ENCODE data around the gene KCNA3.

Gene KCNA3

DNA sequence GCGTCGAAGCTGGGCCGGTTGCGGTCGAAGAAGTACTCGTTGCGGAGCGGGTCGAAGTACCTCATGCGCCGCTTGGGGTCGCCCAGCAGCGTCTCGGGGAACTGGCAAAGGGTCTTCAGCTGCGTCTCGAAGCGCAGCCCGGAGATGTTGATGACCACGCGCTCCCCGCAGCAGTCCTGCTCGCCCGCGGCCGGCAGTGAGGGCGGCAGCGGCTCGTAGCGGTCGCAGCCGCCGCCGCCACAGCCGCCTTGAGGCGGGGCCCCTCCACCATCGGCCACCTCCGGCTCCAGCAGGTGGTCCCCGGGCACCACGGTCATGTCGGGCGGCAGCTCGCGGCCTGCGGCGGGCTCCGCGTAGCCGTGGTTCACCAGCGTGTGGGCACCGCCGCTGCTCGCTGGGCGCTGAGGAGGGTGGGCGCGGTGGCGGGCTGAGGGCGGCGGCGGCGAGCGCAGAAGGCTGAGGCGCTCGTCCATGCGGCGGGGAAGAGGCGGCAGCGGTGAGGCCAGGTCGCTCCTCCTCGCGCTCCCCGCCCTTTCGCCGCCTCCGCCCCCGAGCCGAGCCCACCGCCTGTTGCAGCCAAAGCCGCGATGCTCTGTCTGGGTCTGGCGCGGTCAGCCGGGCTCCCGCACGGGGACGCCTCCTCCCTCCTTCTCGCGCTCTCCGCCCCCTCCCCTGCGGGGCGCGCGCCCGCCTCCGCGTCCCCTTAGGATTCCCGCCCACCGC is at the start of gene KCNA3:
Gene KCNA3 (minus strand): TSS at position 604 of the 723 bp plus-strand sequence. CDS start 131 bp downstream, at position 473.
- DNase-seq: no peak

DNA sequence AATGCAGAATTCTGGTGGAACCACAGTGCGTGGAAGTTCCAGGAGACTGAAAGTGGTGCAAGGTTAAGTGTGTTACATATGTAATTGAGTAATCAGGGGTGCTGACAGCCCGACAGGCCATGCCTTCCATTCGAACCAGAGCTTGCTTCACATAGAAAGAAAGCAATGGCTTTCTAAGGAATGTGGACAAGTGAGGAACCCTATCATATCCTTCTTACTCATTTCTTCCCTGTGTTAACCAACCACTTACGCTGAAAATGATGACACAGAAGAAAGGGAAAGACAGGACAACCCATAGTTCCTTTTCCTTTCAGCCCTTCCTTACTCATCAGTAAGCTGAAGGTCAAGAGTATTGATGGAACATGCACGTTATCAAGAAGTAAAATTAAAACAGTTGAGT is 48.1 kb upstream of the KCNA3 start:
- no peak for DNase-seq

- no peak for DNase-seq
Measured at GRCh38 chr1:110719908-110720307, 45.2 kb upstream of the KCNA3 start.

GRCh38 chr1:110718452-110718851 is 43.7 kb upstream of the KCNA3 start:
- DNase-seq: no peak

DNA sequence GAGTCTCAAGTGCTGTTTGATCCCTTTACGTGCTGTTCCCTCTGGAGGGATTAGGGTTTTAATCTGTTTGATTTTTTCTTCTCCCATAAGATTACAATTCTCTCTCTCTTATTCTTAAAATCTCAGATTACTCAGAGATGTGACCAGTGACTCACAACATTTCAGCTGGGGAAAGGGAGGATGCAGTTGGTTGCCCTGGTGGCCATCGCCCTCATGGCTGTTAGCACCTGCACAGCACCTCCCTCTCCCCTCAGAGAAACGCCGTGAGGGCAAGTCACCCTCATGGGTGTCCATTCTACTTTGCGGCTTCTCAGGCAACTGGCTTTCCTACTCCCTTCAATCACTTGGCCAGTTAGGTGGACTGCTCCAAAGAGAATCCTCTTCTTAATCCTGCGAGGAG is 42.4 kb upstream of the KCNA3 start:
- no peak for DNase-seq

- no peak for DNase-seq
Measured at GRCh38 chr1:110714374-110714995, 39.7 kb upstream of the KCNA3 start.

DNA sequence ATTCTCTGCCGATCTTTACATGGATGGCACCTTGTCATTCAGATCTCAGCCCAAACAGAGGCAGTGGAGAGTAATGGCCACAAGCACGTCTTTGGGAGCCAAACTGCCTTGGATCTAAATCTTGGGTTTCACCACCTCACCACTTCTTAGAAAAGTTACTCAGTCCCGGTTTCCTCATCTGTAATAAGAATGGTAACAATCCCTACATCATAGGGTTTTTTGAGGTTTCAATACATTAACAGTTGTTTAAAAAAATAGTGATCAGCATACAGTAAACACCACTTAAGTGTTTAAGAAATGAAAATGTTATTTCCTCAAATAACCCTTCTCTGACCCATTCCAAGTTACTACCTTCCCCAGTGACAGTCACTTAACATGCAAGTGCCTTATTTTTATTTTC is 38.5 kb upstream of the KCNA3 start:
- no peak for DNase-seq

GRCh38 chr1:110710314-110710713 is 35.6 kb upstream of the KCNA3 start:
- no peak for DNase-seq

DNA sequence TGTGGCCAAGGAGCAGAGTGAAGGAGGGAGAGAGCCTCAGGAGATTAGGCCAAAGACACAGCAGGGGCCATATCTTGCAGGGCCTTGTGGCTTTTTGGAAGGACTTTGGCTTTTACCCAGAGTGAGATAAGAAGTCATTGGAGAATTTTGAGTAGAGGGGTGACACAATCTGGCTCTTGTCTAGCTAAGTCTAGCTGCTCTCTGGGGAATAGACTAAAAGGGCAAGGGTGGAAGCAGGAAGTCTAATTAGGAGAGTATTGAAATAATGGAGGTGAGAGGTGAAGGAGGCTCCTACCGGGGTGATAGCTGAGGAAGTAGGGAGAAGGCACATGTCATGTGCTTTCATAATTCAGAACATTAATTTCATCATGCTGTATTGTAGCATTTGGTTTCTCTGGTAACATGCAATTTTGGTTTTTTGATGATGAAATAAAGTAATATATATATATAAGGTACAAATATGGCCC is 34.3 kb upstream of the KCNA3 start:
- no peak for DNase-seq

DNA sequence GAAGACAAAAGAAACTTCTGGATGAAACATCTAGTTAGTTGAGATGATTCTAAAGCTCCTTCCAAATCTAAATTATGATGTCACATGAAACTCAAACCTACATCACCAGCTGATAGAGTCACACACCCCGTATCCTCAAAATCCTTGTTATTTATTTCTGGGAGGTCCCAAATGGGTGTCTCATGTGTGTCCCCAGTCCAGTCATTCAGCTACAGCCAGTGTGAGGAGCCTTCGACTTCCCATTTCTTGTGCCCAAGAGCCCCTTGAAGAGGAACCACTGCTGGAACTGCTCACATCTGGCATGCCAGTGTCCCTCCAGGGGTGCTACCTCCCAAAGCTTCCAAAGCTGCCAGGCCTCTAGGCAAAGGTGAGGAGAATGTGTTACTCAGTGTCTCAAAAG is 32.5 kb upstream of the KCNA3 start:
- no peak for DNase-seq

DNA sequence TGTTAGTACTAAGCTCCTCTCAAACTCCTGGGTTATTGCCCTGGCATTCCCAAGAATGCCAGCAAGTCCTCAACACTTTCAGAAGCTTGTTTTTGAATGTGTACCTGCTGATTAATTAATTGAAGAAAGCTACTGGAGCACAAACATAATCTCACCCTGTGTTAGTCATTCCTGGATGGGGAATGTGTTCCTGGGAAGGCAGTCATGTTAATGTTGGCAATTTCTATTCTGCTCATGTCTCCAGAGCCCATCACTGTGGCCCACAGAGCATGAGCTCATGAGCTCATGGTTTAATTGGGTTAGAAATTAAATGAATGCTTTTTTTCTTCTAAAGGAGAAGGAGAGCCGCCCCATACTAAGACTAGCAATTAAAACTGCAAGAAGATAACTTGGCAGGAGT is 31.9 kb upstream of the KCNA3 start:
- DNase-seq: no peak

GRCh38 chr1:110702260-110702659 is 27.5 kb upstream of the KCNA3 start:
- no peak for DNase-seq

DNA sequence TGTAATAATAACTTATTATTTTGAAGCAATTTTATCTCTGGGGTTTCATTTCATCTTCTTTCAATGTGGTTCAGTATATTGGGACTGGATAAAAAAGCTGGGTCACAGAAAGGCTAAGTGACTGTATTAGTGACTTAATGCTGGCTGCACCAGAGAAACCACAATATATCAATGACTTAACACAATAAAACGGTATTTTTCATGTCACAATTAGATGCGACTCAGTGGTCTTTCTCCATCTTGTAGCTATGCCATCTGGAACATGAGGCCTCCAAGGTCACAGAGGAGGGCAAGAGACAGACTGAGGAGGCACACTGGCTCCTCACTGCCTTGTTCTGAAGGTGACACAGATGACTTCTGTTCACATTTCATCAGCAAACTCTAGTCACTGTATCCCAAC is 26.0 kb upstream of the KCNA3 start:
- no peak for DNase-seq

GRCh38 chr1:110697606-110698005 is 22.9 kb upstream of the KCNA3 start:
- DNase-seq: no peak

- DNase-seq: no peak
Measured at GRCh38 chr1:110696818-110697217, 22.1 kb upstream of the KCNA3 start.

DNA sequence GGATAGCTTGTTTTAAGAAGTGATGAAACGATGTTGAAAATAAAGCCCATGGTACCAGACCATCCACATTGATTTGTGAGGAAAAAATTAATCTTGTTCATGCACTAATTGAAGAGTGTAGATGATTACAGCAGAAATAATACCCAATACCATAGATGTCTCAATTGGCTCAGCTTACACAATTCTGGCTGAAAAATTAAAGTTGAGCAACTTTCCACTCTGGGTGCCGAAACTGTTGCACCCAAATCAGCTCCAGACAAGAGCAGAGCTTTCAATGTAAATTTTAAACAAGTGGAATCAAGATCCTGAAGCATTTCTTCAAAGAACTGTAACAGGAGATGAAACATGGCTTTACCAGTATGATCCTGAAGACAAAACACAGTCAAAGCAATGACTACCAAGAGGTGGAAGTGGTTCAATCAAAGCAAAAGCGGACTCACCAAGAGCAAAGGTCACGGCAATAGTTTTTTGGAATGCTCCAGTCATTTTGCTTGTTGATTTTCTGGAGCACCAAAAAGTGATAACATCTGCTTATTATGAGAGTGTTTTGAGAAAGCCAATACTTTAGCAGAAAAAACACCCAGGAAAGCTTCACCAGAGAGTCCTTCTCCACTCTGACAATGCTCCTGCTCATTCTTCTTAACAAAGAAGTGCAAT is 16.1 kb upstream of the KCNA3 start:
- DNase-seq: no peak

DNA sequence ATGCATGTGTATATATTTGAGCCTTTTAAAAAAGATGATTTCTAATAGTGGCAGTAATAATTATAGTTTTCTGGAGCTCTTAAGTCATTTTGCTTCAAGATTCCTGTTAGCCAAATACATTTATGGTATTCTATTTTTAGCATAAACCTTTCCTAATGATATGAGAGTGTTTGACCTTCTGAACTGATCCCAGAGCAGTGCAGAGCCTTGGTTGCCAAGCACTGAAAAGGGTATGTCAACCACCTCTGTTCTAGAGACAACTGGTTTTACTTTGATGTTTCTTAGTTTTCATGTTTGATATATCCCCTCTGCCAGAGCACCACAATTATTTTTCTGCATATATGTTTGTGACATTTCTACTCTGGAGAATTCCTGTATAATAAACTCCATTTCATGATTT is 15.1 kb upstream of the KCNA3 start:
- DNase-seq: no peak

DNA sequence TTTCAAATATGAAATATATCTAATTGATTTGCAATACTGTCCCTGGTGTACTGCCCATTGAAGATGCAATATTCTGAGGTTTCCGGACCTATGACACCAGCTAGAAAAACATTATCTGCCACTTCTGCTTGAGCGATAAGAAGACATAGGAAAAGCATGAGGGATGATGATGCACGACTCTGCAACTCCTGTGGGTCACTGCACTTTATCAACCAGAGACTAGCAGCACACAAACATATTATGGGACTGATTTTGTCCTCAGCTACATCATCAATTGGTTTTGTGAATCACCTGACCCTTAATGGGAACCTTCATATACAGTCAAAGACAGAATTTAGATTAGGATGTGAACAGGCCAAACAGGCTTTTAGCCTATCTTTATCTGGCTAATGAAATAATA is 13.8 kb upstream of the KCNA3 start:
- DNase-seq: no peak

DNA sequence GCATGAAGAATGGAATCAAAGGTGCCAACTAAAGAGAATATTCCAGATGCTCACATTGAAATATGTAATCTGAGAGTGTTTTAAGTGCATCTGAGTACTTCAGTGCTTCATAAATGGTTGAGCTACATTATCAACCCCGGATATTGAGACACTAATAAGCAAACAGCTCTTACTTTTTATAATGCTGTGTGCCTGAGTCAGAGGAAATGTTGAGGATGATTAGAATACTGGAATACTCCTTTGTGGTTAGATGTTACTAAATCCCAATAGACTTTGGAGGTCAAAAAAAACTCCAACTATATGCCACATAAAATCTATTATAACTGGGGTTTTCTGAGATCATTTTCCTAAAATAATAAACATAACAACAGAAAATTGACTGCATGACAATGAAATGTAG is 12.5 kb upstream of the KCNA3 start:
- no peak for DNase-seq

DNA sequence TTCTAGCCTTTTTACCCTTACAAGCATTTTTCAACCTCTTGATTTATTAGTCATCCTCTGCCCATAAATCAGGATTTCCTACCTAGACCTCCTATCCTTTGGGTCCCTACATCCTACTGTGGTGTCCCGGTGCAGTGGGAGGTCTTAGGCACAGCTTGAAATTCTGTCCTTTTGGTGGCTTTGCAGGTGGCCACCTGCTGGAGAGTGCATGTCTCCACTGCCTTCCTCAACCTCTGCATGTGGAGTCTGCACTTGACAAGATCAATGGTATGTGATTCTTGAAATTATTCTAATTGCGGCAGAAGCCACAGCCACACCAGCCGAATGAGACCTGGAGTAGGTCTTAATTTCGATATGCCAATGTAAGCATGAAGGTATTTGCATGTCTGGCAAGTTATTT is 11.4 kb upstream of the KCNA3 start:
- no peak for DNase-seq

GRCh38 chr1:110684491-110684890 is 9.8 kb upstream of the KCNA3 start:
- DNase-seq: no peak

- DNase-seq: no peak
Measured at GRCh38 chr1:110682898-110683297, 8.2 kb upstream of the KCNA3 start.

DNA sequence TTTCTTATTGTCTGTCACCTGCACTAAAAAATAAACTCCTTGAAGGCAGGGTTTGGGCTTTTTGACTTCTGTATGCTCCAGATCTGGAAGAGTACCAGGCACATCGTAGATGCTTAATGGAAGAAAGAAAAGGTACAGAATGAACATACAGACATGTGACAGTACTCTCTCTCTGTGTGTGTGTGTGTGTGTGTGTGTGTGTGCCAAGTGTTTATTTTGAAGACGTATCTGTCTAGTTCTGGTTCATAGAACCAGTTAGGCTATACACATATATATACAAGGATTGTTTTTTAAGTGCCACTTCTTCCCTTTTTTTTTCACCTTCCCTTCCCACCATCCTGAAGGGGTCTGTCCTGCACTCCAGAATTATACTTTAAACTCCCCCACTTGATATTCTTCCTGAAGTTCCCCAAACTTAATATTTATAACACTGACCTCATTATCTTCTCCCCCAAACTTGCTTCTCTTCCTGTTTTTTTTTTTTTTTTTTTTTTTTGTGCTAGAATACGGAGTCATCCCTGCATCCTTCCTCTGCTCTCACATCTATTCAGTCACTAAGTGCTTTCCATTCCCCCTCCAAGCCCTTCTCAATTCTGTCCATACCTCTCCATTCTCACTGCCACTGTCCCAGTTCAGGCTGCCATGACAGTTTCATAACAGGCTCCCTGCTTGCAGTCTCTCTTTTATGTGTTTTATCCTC is 5.4 kb upstream of the KCNA3 start:
- DNase-seq: no peak

DNA sequence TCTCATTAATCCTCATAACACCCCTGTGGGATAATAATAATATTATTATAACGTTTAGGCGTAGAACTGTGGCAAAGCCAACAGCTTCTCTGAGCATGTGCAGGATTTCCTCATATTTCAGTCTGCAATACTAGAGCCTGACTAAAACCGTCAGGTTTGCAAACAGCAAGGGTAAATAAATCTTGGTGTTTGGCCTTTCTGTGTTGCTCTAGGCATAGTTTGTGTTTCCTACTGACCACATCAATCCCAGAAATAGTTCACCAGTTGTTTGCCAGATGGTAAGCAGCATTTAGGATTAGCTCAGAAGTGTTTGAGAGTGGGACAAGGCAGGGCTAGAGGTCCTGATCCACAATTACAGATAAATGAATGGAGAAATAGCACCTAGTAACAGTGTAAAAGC is 2.8 kb upstream of the KCNA3 start:
- peak; percentile 11 for DNase-seq

Measured in DMS153 (cell line).